NCI-H2171 (cell line): Measurements from ENCODE around the gene CHCHD5.

ENCODE experiments used
- DNase-seq: peaks from one replicate; lab custom pipeline; 2025; lab: John Stamatoyannopoulos, UW

CHCHD5 gene

DNA sequence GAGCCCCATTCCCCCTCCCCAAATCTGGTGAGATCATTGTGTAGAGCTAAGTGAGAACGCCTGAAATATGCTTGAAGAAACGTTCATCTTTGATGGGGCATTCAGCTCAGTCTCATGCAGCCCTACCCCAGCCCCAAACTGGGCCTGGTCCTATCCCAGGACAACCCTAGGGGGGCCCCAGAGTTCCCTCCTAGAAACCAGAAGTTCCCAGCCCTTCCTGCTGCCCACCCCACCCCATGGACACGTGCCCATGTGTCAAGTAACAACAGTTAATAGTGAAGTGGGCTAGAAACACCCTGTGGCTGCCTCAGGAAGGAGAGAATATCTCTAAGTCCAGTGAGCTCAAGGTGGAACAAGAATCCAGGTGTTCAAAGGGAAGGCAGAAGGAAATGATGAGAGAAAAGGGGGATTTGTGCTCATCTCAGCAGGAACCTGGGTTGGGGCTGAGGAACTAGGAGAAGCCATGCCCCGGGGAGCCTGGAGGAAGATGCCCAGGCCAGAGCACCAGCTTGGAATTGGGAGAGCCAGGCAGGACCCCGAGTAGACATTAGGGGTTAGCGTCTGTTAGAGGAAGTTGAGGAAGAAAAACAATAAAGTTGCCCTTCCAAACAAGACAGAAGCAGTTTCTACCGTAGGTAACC is 41.2 kb downstream of the CHCHD5 start:
- no peak for DNase-seq

DNA sequence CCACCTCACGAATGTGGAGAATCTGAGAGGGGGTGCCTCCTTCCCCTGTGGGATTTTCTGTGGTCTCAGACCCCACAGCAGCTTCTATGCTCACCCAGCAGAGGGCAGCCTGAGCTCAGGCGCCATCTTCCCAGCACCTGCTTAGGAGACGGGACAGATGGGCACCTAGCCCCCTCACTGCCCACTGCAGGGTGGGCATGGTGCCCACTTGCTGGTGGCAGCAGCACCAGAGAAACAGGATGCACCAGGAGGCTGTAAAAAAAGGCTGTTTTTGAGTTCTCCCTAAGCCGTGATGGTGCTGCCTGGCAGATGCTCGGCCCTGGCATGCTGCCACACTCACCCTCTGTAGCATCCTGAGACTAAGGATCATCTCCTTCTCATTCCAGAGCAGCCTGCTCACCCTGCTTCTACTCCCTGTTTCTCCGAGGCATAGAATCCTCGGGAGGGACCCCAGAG is 42.2 kb downstream of the CHCHD5 start:
- peak; percentile 85 for DNase-seq

DNA sequence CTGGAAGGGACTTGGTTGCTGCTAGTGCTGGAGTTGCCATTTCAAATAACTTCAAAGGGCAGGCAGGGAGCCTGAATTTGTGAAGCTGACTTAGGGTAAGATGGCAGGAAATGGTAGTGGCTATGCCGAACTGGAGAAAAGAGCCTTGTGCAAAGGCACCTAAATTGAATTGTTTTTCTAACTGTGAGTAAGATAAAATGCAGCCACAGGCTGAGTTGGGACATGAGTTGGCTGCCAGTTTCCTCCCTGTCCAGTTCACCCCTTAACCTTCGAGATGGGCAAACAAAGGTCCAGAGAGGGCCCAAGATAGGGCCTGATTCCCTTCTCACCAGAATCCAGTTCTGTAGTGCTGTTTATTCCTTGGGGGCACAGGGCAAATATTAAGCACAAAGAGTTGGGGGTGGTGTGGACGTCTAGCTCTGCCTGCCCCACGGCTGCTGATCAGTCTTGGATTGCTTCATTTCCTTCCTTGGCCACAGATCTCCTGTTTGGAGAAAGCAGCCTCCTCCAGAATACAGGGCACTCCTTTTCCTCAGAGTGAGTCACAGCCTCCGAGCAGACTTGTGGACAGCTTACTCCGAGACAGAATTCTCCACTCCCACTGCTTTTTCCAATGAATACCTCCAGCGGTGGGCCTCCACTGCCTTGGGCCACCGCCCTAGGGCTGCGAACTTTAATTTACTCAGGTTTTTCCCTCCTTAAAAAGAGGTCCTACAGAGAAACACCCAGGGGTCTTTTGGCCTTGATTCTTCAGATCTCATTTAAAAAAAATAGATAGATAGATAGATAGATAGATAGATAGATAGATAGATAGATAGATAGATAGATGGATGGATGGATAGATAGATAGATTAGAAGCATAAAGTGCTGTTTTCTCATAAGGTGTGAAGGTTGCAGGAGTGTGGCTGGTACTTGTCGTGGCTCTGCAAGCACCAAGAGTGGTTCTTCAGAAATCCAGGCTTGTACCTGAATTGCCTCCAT is 42.9 kb downstream of the CHCHD5 start:
- DNase-seq, result no peak

DNA sequence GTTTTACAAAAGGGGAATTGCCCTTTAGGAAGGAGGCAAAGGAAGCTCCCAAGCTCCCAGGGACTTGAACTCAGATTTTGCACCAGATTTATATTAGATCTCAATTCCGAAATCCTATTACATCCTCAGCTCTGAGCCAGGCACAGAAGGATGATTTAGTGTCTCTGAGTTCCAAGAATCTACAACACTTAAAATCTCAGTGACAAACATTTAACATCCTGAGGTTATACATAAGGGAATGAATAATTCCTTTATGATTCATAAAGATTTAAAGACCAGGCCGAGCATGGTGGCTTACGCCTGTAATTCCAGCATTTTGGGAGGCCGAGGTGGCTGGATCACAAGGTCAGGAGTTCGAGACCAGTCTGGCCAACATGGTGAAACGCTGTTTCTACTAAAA is 44.8 kb downstream of the CHCHD5 start:
- no peak for DNase-seq

DNA sequence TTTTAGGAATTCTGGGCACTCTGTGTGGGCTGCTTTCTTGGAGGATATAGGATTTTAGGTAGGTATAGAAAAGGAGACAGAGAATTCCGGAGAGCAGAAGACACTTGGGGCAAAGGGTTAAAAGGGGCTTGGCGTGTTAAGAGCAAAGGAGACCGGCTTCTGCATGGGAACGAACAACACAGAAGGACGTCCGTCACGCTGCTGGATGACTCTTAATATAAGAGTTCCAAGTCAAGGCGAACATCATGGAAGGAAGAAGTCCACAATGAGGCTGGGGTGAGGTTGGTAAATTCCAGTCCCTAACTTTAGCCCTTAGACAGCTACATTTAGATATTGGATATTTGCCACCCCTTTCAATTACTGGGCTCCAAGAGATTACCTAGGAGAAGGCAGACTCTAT is 45.4 kb downstream of the CHCHD5 start:
- DNase-seq, result no peak

DNA sequence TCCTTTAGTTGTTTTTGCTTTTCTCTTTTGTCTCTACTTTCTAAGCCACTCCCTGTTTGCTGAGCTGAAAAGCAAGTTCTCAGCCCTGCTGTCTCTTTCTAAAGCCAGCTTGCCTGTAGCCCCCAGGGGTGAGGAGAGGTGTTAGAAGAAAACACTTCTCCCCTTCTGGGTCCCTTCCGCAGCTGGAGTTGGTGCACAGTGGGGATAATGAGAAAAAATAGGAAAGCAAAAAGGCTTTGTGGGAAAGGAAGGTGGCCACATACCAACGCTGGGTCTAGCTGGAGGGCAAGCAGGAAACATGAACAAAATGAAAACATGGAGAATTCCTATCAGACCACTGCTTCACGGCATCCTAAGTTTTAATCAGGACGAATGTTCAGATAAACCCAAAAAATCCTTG is 45.9 kb downstream of the CHCHD5 start:
- DNase-seq, result no peak

DNA sequence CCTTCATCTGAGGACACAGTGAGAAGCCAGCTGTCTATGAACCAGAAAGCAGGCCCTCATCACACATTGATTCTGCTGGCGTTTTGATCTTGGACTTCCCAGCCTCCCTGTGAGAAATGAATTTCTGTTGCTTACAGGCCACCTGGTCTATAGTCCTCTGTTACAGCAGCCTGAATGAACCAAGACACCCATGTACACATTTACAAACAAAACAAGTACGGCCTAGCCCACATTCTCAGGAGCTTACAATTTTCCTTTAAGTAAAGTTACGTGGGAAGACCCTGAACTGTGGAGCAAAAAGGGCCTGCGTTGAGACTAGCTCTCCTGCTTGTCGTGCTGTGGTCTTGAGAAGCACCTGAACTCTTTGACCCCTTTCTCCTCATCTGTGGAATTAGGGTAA is 49.3 kb downstream of the CHCHD5 start:
- DNase-seq, result no peak

DNA sequence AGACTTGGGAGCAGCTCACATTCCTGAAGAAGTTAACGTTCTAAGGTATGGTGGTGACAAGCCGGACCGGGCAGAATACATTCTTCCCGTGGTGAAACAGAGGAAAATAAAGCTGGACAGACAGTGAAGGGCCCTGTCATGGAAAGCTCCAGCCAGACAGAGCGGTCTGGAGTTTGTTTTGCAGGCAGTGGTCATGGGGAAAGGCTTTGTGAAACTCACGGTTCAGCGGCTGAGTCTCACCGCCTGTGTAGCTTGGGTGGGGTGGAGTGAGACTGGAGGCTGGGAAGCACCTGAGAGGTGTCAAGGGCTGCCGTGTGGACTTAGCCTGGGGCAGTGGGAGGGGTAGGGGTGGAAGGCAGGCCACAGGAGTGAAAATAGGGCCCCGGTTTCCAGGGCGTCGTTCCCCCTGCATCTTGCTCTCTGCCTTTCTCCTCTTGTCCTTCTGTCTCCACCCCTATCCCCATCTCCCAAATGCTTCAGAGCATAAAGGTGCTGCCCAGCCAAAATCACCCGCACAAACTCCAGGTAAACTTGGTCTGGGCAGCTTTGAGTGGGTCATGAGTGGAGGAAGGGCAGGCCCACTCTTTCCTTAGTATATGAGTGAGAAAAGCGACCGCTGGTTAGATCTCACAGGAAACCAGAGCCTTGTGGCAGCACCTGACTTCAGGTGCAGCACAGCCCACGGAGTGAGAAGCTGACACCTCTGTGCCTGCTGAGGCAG is 49.9 kb downstream of the CHCHD5 start:
- DNase-seq, result no peak

DNA sequence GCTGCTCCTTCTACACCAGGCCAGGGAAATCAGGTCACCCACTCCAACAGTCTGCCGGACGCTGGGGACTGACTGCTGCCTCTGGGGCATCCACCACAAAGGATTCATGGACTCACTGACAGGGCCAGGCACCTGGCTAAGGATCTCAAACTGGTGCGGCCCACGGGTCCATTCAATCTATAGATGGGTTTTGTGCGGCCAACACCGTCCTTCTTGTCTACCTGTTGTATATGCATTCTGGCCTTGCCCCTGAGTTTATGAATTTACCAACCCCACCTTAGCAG is 50.4 kb downstream of the CHCHD5 start:
- no peak for DNase-seq

DNA sequence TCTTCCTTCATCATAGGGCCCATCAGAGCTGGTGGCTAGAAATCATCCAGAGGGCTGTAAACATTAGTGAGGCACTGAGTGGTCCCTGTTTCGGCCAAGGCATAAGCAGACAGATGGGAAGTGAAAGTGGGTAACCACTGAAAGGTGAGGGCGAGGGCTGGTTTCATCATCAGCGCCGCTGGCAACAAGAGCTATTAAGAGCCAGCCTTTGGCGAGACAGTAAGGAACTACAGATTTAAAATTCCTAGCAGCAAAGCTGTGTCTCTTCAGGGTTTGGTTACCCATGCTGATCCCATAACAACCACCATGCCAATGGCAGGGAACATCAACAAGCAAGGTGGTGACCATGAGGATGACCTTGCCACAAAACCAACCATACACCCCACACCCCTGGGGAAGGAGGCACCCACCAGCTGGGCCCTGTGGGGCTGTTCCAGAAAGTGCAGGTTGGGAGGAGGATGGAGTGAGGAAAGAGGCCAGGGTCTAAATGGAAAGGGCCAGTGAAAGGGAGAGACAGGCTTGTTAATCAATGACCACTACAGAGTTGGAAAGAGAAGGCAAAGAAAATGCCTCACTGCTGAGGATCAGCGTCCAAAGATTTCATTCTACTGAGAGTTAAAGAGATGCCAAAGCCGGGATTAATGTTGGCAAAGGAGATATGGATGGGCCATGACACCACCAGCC is 52.3 kb downstream of the CHCHD5 start:
- DNase-seq, result no peak

DNA sequence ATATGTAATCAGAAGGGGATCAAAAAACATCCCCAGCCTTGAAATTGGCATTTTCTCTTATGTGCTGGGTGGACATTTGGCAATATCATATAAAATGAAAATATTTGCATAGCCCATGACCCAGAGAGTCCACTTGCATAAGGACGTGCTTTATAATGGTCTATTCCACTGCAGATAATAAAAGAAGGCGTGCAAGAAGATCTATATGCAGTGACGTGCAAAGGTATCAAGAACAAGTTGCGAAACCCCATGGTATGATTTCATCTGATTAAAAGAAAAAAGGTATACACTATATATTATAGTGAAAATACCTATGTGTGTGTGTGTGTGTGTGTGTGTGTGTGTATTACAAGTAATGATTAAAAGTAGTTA is 52.9 kb downstream of the CHCHD5 start:
- no peak for DNase-seq
